ENCODE data around the gene PAX5.

Gene PAX5

DNA sequence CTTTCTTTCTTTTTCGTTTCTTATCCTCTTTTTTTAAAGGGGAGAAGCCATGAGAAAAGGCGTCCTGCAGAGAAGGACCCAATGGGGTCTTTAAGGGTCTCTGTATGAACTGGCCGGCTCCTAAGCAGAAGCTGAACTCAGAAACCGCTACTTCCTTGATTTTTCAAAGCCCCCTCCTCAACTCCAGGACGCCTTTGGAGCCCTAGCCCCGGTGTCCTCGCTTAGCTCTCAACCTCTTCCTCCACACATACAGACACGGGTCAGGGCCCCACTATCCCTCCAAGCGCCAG lies 8.3 kb downstream of the PAX5 start:
- Histone ChIP-seq H3K4me3 (peak overlapping the region; percentile 88), H3K4me1 (peaks cover 39% of the 10 kb centered on the region), H3K27ac (peak overlapping the region; percentile 97), H3K27me3 (peaks cover 99% of the 10 kb centered on the region), H3K9me3 (peaks cover 3% of the 10 kb centered on the region; the same call in 1 of the 2 replicates), H3K9ac (peak overlapping the region; percentile 96), H4K20me1 (peaks cover 97% of the 10 kb centered on the region), H3K36me3 (peaks cover 61% of the 10 kb centered on the region), H3K4me2 (peak overlapping the region; percentile 80; the same call in 1 of the 2 replicates)
- no peak for TF ChIP-seq Cebpa-rat (IDR thresholded peaks at IDR 0.05)

DNA sequence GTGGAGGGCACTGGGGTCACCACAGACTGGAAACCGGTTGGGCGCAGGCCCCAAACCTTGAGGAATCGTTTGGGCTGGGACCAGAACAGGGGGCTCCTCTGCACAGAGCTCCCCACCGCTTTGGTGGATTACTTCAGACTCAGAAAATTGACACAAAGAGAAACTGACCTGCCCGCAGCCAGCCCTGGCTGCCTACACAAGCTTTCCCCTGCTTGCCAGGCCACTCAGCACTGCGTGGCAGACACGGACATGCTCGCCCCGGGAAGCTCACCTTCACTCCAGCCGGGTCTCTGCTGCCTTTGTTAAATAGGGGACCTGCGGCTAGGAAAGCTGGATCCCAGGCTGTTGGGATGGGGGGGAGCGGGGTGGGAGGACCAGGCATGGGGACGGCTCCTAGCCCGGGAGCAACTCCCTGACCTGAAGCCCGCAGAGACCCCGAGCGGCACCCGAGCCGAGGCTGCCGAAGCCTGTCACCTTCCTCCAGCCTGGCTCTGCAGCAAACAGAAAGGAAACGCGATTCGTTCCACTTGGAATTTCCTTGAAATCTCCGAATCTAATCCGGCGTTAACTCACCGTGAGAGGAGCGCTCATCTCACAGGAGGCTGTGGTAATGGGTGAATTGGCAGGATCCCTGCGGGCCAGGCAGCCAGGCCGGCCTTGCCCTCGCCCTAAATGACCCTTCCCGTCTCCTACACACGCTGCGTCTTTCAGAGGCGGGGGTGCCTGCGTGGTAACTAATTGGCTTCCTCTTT lies 8.8 kb downstream of the PAX5 start:
- Histone ChIP-seq H3K9ac (peak overlapping the region; percentile 96), H3K27me3 (peaks cover 99% of the 10 kb centered on the region), H3K4me1 (peaks cover 44% of the 10 kb centered on the region), H3K9me3 (peaks cover 3% of the 10 kb centered on the region; the same call in 1 of the 2 replicates), H3K27ac (peak overlapping the region; percentile 97), H4K20me1 (peaks cover 97% of the 10 kb centered on the region), H3K36me3 (peaks cover 67% of the 10 kb centered on the region), H3K4me3 (peak overlapping the region; percentile 88), H3K4me2 (peak overlapping the region; percentile 80)
- TF ChIP-seq Cebpa-rat (IDR thresholded peaks at IDR 0.05) = no peak

DNA sequence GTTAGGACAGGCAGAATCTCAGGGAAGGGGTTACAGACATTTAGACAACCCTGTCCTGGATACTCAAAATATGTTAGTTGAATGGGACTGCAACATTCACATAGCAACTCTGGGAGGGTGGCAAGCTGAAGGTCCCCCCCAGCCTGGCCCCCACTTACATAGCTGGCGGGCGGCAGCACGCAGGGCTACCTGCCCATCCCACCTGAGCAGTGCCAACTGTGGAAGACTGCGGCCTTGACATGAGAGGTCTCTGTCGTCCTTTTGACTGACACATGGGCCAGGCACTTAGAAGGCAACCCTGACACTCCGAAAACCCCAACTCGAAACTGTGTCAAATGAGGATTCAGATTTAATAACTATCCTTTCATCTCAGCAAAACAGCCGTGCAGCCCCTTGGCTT lies 16.5 kb downstream of the PAX5 start:
- Histone ChIP-seq H3K36me3 (peaks cover 91% of the 10 kb centered on the region), H3K9me3 (no peaks in the 10 kb centered on the region), H4K20me1 (peaks cover 100% of the 10 kb centered on the region), H3K27me3 (peaks cover 60% of the 10 kb centered on the region), H3K9ac (0 out of 2 replicates have a peak overlapping the region, but pooled peaks have one; percentile 96), H3K4me2 (peak overlapping the region; percentile 80), H3K27ac (no peak overlapping the region), H3K4me3 (no peak overlapping the region), H3K4me1 (peaks cover 91% of the 10 kb centered on the region)
- no peak for TF ChIP-seq Cebpa-rat (IDR thresholded peaks at IDR 0.05)

DNA sequence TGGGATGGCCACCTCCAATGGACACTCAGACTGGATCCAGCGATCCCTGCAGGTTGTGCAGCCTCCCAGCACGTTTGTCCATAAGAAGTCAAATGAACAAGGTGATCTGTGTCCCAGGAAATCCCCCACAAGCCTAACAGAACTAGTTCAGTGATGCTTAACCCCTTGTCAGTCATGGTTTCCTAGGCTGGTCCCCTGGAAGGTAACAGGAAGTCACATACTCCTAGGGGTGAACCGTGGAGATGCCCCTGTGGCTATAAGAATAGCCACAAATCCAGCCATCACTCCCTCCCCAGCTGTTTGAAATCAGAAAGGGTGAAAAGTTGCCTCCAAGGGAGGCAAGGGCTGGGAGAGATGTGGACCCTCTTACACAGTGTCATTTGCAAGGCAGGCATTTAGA lies 22.5 kb downstream of the PAX5 start:
- Histone ChIP-seq H3K36me3 (peaks cover 94% of the 10 kb centered on the region), H3K27ac (no peak overlapping the region), H3K9me3 (no peaks in the 10 kb centered on the region), H3K4me3 (peak overlapping the region; percentile 22; the same call in 1 of the 2 replicates), H4K20me1 (peaks cover 100% of the 10 kb centered on the region), H3K9ac (no peak overlapping the region; the same call in 1 of the 2 replicates), H3K4me1 (peaks cover 96% of the 10 kb centered on the region), H3K27me3 (peaks cover 8% of the 10 kb centered on the region; the same call in 1 of the 2 replicates), H3K4me2 (peak overlapping the region; percentile 83)
- TF ChIP-seq Cebpa-rat (IDR thresholded peaks at IDR 0.05) = no peak

DNA sequence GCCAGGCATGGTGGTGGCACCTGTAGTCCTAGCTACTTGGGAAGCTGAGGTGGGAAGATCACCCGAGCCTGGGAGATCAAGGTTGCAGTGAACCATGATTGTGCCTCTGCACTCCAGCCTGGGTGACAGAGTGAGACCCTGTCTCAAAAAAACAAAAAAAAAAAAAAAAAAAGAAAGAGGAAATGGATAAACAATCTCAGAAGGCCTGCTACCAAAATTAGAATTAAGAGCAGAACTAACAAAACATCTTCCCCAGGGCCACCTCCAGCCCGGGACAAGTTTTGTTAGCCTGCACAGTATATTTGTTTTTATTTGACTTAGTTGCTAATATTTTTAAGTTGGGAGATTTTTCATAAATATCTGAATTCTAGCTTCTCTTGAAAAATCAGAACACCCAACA lies 23.1 kb downstream of the PAX5 start:
- H3K9ac ChIP-seq = no peak overlapping the region
- H3K27me3 ChIP-seq = peaks cover 3% of the 10 kb centered on the region; the same call in 1 of the 2 replicates
- H3K9me3 ChIP-seq = no peaks in the 10 kb centered on the region
- no peak overlapping the region for H3K27ac ChIP-seq
- H3K4me2 ChIP-seq = peak overlapping the region; percentile 83
- peaks cover 100% of the 10 kb centered on the region for H4K20me1 ChIP-seq
- H3K4me3 ChIP-seq = peak overlapping the region; percentile 22; the same call in 1 of the 2 replicates
- peaks cover 96% of the 10 kb centered on the region for H3K4me1 ChIP-seq
- TF ChIP-seq Cebpa-rat (IDR thresholded peaks at IDR 0.05) = no peak
- peaks cover 95% of the 10 kb centered on the region for H3K36me3 ChIP-seq

DNA sequence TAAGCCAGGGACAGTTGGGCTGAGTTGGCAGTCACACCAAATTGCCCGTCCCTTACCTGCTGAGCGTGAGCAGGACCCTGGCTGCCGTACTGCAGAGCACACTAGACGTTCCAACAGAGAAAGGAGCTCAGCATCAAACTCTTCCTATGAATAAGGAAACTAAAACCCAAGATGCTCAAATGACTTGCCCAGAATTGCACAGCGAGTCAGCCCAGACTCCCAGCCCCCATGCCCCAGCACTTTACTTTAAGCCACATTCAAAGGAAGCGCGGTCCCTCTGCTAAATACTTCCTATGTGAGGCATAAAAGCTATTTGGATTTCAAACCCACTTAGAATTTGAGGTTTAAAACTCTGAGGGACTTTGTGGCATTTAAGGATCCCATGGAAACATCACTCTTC lies 23.9 kb downstream of the PAX5 start:
- peaks cover 98% of the 10 kb centered on the region for H3K4me1 ChIP-seq
- H3K9me3 ChIP-seq = no peaks in the 10 kb centered on the region
- TF ChIP-seq Cebpa-rat (IDR thresholded peaks at IDR 0.05) = no peak
- peaks cover 98% of the 10 kb centered on the region for H3K36me3 ChIP-seq
- H4K20me1 ChIP-seq = peaks cover 100% of the 10 kb centered on the region
- H3K4me2 ChIP-seq = peak overlapping the region; percentile 83
- no peak overlapping the region for H3K9ac ChIP-seq
- H3K27ac ChIP-seq = no peak overlapping the region
- peaks cover 8% of the 10 kb centered on the region for H3K27me3 ChIP-seq
- H3K4me3 ChIP-seq = no peak overlapping the region

DNA sequence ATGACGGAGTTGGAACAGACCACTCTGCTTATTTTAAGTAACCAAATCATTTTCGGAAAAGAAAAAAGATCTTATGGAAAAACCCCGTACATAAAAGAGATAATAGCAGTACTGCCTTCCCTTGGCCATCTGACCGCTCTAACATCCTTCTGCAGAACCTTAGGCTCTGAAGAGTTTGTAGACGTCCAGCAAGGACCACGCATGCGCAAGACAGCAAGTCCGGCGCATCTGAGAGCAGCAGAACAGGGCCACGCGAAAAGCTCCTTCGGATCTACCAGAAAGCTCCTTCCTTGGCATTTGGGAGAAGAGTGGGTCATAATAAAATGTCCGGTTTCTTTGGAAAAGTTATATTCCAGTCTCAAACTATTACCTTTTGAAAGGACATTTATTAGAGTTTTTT lies 26.8 kb downstream of the PAX5 start:
- Histone ChIP-seq H3K4me2 (peak overlapping the region; percentile 93), H3K9me3 (no peaks in the 10 kb centered on the region), H4K20me1 (peaks cover 100% of the 10 kb centered on the region), H3K36me3 (peaks cover 98% of the 10 kb centered on the region), H3K9ac (no peak overlapping the region), H3K4me3 (no peak overlapping the region), H3K4me1 (peaks cover 98% of the 10 kb centered on the region), H3K27ac (no peak overlapping the region), H3K27me3 (peaks cover 32% of the 10 kb centered on the region)
- no peak for TF ChIP-seq Cebpa-rat (IDR thresholded peaks at IDR 0.05)

DNA sequence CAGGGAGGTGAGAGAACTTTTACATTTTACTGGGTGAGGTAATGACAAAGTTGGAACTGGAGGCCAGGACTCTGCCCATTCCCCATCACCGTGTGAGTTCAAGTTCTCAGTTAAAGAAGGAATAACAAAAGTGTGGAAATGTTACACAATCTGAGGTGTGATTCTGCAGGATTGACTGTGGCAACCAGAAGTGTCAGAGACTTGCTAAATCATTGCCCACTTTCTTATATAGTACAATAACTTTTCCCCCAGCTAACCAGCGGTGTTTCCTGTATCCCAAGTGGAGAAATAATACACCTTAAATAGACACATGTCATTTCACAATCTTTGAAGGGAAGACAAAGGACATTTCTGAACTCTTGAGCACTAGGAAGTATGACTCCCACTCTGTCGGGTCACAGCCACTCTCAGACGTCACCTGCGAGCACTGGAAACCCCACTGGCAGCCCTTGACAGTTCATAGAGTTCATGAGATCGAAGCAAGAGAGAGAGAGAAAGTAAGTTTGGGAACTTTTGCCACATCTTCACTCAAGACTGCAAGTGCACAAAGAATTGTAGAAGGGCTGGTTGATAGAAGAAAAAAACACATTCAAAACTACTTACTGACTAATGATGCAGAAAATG lies 28.4 kb downstream of the PAX5 start:
- Histone ChIP-seq H3K9ac (no peak overlapping the region; the same call in 1 of the 2 replicates), H3K4me2 (peak overlapping the region; percentile 93), H3K27ac (no peak overlapping the region), H3K4me3 (no peak overlapping the region), H3K36me3 (peaks cover 97% of the 10 kb centered on the region), H4K20me1 (peaks cover 100% of the 10 kb centered on the region), H3K4me1 (peaks cover 98% of the 10 kb centered on the region), H3K9me3 (no peaks in the 10 kb centered on the region), H3K27me3 (peaks cover 45% of the 10 kb centered on the region)
- no peak for TF ChIP-seq Cebpa-rat (IDR thresholded peaks at IDR 0.05)

DNA sequence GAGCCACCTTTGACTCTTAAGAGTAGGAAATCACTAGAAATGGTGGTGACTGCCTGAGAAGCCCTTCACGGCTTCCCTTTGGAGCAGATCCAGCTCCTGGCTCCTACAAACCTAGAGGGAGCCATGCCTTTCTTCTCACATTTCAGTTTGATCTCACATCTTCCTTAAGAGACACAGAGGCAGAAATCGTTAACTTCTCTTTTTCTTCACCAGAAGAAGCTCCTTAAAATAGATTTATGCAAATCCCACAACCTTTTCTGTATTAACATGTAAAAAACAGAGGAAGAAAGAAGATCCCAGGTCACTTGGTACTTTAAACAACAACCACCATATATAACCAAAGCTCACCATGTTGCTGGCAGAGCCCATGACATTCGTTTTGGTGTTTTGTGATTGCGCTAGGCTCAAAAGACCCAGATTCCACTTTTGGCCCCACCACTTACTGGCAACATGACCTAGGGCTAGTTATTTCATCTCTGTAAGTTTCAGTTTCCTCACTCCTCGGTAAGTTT lies 29.6 kb downstream of the PAX5 start:
- H3K27ac ChIP-seq = peak overlapping the region; percentile 16; the same call in 1 of the 2 replicates
- H3K27me3 ChIP-seq = peaks cover 45% of the 10 kb centered on the region
- H4K20me1 ChIP-seq = peaks cover 100% of the 10 kb centered on the region
- no peak overlapping the region for H3K4me3 ChIP-seq
- peak overlapping the region; percentile 3; the same call in 1 of the 2 replicates for H3K9ac ChIP-seq
- H3K4me1 ChIP-seq = peaks cover 98% of the 10 kb centered on the region
- peaks cover 97% of the 10 kb centered on the region for H3K36me3 ChIP-seq
- TF ChIP-seq Cebpa-rat (IDR thresholded peaks at IDR 0.05) = no peak
- H3K4me2 ChIP-seq = peak overlapping the region; percentile 93
- H3K9me3 ChIP-seq = no peaks in the 10 kb centered on the region
